GM18909 (cell line): ENCODE measurements around the gene FSTL4.

Experiments
- ATAC-seq: cut with Tn5 transposase; IDR thresholded peaks from one replicate; pipeline ENCODE4 v1.9.1; 2021; ENCODE audit warnings: mild to moderate bottlenecking; ENCODE audit not compliant: unreplicated experiment, poor library complexity

The FSTL4 gene

DNA sequence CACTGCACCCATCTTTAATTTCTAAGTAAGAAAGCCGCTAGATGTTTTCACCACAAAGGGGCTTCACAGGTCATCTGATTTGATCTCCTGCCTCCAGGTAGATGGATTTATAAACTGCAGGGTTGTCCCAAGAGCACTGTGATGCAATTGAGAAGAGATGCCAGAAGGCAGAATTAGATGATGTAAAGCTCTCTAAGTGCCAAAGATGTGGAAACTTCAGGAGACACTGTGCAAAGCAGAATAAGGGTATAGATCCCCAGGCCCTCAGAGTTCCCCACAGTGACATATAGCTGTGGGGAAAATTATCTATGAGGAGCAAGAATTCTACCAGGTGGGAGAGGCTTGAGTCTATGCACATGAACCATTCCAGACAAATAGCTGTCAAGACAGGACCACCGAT, 90.5 kb downstream of the FSTL4 start:
- no peak for ATAC-seq

DNA sequence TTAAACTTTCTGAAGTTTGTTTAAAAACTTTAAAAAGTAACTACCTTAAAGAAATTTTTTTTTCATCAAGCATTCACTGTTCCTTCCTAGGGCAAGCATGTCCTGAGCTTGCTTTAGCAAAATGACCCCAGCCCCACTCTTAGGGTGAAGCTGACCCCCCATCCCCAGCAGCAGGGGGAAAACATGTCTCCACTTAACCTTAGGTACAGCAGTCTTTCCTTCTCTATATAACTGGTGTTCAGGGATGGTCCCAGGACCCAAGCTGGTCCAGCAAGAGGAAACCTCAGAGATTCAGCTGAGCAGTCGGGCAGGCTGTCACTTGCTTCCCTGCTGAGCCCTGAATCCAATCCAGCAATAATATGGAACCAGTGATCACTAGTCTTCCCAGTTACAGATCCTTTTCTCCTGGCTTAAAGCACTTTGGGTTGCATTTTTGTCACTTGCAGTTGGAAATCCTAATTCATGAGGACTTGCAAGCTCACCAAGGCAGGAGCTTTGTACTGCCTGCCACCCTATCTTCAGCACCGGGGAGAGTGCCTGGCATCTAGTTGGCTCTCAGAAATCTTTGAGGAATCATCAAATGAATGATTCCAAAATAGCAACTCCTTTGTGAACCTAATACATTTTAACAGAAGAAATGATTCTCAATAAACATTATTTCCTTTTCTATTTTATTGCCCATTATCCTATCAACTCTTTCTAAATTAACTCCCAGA, 91.2 kb downstream of the FSTL4 start:
- no peak for ATAC-seq

DNA sequence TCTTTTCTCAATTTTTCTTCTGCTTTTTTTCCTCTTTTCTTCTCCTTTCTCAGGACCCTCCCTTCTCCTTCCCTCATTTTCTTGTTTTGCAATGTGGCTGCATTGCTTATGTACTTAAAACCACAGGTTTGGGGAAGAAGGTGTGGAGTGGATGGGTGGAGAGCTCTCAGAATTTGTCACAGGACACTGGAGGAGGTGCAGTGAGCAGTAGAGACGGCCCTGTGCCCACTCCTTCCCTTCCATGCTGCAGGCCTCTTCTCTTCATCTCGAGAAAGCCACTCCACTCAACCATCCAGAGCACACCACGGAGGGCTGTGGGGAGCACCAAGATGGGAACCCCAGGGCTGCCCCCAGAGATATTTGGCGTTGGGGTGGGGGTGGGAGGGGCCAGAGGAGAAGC, 92.3 kb downstream of the FSTL4 start:
- ATAC-seq, result no peak

DNA sequence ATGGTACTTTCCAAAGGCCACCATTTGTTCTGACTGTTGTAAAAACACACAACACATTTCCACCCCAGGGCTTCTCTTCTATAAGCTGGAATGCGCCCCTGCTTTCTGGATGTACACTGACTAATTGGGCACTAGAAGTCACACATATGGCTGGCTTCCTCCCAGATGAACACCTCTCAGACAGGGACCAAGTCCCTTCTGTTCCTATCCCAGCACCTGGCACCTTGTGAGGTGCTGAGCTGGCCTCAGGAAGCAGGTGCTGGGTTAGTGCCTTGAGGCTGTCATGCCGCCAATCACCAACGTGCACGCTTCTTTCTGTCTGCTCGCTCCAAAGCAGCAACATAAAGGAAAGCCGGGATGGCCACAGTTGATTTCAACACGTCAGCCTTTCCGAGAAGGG, 93.2 kb downstream of the FSTL4 start:
- ATAC-seq, result no peak

DNA sequence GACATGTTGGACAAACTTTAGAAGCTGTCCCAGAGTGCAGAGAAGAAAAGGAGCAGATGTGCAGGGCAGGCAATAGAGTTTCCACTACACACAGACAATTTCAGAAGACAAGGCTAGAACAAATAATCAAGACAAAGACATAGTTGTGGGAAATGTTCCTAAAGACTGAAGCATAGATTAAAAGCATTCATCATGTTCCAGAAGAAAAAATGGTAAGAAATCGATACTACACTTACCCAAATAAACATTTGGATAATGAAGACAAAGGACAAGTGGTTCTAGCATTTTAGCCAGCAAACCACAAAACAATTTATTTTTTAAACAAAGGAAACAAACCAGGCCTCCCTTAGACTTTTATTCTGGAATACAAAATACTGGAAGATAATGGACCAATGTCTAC, 97.9 kb downstream of the FSTL4 start:
- no peak for ATAC-seq

DNA sequence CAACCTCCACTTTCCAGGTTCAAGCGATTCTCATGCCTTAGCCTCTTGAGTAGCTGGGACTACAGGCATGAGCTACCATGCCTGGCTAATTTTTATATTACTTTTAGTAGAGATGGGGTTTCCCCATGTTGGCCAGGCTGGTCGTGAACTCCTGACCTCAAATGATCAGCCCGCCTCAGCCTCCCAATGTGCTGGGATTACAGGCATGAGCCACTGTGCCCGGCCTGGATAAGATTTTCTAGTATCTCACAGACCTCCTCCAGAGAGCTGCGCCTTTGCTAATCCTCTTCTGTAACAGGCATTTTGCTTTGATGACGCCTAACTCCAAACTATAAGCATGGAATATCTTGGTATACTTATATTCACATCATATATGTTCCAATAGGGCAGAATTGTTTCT, 99.4 kb downstream of the FSTL4 start:
- ATAC-seq, result no peak

DNA sequence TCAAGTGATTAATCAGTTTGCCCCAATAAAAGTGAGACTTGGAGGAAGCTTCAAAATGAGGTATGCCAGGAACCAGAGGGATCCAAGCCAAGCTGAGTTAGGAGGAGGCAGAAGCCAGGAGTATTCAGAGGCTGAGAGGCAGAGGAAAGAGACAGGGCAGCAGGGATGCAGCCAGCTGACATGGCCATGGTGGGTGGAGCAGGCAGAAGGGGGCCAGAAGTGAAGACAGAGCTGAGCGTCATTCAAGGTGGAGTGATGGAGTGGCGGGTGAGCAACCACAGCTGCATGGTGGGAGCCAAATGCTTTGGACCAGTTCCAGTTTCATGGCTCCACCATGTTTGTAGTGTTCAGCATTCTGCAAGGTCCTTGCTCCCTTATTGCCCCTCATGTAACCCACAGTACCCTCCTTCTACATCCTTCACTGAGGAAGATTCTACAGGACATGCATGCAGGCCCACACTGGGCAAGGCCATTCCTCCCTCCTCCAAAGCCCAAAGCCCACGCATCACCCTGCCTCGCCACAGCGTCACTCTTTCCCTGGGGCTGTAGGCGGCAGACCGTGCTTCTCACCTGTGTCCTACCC, 100.6 kb downstream of the FSTL4 start:
- ATAC-seq, result no peak

DNA sequence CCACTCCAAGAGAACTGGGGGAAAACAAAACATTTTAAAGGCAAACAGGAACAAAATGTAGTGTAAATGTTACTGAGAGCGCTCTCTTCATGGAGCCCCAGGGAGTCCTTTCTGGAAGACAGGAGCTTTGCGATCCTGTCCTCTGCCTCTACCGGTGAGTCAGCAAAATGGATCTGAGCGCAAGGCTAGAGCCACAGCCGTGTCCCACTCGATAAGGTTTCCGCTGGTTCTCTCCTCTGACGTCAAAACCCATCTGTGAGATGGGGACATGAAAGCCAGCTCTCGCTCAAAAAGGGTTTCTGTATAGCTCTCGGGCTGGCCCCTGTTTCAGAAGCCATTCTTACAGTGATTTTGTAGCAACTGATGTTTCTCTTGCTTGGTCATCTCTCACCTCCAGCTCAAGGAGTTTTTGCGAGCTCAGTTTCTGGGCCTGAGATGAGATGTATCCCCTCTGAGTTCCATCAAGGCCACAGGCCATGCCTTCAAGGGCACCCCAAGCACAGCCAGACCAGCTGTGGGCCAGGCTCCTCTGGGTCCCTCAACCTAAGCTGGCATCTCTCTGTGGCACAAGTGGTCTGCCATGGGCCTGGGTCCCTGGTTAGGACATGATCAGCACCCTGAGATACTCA, 101.6 kb downstream of the FSTL4 start:
- no peak for ATAC-seq

DNA sequence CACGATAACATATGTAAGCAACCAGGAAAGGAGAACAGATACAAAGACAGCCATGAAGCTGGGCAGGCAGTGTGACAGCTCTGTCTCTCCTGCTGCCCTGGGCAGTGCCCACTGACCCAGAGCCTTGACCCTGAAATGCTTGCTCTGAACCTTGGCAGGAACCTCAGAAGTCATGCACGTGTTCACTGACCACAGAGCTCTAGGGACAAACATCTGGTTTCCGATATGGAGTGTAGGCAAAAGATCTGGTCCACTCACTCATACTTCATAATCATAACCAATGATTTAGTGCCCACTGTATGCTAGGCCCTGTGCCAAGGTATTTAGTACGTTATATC, 102.6 kb downstream of the FSTL4 start:
- no peak for ATAC-seq

DNA sequence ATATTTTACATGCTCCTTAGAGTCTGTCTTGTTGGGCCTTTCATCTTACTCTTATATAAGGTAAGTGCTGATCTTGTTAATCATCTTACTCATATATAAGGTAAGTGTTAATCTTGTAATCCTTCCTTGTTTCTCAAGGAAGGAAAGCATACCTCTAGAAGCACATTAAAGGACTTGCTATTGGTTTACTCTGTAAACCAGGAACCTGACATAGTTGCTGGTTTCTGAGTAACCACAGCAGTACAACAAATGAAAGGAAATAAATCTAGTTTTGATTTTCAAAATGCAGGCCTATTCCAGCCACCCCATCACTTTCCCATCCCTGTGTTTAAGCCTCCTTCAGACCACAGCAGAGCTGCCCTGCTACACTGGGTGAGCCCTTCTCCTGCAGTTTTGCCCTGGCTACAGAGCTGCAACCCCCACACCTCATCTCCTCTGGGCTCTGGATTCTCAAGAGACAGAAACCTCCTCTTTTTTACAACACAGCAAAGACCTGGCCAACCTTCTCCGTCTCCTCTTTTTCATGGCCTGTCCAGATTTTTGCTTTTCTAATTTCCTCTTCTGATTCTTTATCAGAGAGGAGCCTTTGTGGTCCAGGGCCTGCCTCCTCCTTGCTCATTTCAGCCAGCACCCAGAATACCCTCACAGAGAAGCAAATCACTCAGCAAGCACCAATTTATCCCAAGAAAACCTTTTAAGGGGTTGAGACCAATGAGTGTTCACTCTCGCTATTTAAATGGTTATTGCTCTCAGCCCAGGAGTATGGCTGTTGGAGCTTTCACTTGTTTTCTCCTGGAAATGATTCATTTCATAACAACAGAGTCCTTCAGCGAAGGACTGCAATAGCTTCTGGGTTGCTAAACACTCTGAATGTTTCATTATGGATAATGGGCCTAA, 103.2 kb downstream of the FSTL4 start:
- no peak for ATAC-seq

DNA sequence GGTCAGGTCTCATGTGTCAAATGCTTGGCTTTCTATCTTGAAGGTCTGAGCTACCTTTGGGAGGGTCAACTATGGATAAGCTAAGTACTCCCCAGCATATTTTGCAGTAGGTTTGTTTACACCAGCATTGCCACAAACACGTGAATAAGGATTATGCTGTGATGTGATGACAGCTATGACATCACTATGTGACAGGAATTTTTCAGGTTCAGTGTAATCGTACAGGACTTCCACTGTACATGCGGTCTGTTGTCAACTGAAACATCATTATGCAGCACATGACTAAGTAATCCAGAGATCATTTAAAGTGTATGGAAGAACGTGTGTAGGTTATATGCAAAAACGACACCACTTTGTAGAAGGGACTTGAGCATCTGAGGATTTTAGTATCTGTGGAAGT, 104.0 kb downstream of the FSTL4 start:
- no peak for ATAC-seq

DNA sequence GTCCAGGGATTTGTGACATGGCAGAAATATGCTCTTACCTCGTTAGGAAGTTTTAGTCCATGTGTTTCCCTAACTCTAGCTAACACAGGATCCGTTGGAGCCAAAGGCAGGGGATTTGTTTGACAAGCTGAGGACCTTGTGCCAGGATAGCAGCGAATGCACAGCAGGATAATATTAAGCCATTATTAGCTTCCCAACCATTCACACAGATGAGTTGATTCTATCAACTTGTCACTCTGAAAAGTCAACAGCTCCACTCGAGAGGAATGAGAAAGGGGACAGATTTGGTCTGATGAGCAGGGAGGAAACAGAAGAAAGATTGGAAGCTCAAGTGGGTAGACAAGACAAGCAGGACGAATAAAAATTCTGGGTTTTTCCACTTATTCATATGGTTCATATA, 106.2 kb downstream of the FSTL4 start:
- ATAC-seq, result no peak

DNA sequence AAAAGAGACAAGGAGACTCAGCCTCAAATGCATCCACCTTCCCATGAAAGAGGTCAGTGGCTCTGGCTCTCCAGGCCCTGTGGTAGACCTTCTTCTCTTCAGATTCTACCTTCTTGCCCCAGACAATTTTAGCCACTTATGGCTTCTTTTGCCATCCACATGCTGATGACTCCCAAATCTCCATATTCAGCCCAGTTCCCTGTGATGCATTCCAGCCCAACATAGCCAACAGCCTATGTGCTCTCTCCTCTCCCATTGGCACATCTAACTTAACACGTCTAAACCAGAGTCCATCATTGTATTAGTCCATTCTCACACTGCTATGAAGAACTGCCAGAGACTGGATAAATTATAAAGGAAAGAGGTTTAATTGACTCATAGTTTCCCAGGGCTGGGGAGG, 108.8 kb downstream of the FSTL4 start:
- ATAC-seq, result no peak

DNA sequence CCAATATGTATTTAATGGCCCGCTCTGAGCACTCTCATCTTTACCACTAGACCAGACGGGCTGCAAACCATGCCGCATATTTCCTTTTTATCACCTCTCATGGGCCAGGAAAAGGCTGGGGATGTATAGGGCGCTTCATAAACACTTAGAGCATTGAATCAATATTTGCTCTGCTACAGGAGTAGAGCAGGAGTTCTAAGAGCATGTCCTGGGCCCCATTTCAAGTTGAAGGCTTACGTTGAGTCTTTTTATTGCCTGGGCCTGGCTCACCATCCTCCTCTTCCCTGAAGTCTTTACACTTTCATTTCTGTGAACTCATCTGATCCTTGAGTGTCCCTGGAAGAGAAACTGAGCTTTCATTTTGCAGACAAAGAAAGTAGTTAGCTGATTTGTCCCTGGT, 112.4 kb downstream of the FSTL4 start:
- no peak for ATAC-seq

DNA sequence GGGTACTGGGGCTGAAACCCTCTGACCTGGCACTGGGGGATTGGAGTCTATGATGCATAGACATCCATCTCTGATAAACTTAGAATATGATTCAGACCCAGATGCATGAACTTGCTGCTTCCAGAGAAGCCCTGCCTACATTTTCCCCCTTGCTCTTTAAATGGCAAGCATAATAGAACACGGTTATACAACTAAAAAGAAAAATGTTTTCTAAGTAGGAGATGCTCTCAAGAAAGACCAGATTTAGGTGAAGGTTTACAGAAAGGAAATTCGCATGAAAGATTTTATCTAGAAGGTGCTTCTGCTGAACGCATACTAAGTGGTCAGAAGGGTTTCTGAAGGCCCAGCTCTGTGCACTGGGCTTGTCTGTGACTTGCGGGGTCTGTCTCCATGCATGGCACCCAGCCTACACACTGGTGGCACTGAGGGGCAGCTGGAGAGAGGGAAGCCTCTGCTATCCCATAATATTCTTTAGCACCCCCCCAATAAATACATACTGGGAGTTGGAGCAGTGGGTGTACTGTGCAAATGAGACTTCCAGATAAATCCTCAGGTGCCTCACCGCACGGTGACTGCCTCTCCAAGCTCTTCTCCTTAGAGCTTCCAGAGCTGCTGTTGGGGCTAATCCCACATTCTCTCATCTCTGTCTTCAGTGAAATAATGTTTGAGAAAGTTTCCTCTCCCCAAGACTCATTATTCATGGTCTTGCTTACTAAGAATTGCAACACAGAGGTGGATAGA, 114.6 kb downstream of the FSTL4 start:
- no peak for ATAC-seq

DNA sequence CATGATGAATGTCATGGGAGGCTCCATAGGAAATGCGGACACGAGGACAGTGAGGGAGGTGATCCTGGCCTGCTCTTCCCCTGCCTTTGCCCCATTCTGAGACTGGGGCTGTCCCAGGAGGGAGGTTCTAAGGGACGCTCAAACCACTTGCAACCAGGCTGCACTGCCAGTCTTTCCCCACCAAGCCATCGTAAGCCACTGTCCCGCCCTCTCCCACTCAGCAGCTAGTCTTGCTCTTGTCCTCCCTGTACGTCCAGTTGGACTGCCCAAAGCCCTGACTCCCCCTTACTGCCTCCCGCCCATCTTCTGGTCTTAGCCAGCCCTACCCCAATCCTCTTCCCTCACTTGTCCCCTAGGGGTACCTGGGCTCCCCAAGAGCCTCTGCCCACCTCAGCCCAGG, 115.7 kb downstream of the FSTL4 start:
- ATAC-seq, result no peak

DNA sequence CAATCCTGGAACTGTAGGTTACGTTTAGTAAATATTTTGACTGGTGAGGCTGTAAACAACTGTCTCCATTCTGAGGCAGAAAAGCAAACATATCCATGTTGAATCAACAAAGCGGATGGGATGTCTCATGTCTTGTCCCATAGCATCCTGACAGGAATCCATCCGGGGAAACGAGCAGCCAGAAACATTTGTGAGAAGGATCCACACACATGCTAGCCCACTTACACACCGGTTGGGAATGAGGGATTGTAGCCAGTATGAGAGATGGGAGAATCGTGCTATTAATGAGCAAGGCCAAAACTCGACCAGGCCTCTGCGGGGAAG, 117.5 kb downstream of the FSTL4 start:
- no peak for ATAC-seq

DNA sequence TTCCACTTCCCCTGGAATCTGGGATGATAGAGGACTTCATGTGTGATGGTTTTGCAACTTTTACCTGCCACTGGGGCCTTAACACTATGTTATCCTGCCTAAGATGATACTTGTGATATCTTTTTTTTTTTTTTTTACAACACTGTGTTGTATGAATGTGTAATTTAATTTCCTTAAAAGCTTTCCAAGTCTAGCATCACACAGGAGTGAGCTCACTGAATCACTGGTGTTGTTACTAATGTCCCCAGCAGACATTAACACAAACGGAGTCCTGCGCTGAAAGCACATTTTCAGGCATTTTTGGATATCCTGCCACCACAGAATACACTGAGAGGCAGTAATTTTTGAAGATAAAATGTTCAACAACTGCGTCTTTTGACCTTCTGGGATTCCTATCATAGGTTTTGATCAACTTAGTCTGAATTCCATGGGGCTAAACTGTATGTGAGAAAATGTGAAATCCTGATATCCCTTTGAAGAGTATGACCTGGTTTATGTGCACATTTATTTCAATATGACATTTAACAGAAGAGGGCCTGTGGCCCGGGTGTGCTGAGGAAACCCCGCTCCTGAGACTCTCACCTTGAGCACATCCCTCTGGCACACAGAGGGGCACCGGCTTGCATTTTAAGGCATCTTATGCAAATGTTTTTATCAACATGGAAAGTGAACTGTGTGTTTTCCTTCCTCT, 118.0 kb downstream of the FSTL4 start:
- ATAC-seq, result no peak

DNA sequence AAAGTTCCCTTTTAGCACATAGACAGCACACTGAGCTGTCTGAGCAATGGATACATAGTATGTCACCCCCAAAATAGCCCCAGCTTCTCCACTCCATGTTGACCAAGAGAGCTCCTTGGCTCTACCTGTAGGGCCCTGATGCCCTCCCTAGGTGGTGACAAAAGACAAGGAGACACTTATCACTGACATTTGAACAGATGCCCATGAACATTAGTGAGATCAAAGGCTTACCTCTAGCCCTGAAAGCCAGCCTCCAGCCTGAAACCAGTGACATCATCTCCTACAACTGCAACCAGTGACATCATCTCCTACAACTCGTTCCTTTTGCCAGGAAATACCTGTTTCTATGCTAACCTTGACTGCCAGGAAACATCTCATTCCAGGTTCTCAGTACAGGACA, 122.7 kb downstream of the FSTL4 start:
- ATAC-seq, result no peak

DNA sequence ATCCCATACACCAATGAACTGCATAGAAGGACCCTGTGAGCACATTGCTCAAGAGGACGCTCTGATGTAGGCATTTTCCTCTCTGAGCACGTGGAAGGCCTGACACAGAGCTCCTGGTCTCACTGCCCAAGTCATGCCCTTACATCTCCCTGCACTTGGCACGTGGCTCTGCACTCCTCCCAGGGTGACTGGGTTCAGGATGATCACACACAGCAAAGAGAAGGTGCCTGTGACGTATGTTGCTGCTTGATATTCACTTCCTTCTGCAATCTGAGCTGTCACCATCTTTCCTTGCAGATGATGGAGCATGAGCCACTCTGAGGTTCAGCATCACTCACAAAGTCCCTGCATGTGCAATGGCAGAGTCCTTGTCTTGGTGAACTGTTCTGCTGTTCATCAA, 125.2 kb downstream of the FSTL4 start:
- ATAC-seq, result no peak
